Neural cell (in vitro differentiated cells): Measurements from ENCODE around the gene MIPOL1.

Experiments used
- EP300 ChIP-seq: fragments of 450-650 bp; conservative IDR thresholded peaks from 2 replicates; pipeline ENCODE4 v1.6.1; 2014; ENCODE audit warnings: antibody characterized with exemption, mild to moderate bottlenecking, moderate library complexity; ENCODE audit not compliant: poor library complexity, severe bottlenecking
- TF ChIP-seq, protein P1 (sequence below): IDR thresholded peaks from 2 replicates; pipeline ENCODE4 v1.6.1; 2012; ENCODE audit warnings: borderline replicate concordance

DNA sequence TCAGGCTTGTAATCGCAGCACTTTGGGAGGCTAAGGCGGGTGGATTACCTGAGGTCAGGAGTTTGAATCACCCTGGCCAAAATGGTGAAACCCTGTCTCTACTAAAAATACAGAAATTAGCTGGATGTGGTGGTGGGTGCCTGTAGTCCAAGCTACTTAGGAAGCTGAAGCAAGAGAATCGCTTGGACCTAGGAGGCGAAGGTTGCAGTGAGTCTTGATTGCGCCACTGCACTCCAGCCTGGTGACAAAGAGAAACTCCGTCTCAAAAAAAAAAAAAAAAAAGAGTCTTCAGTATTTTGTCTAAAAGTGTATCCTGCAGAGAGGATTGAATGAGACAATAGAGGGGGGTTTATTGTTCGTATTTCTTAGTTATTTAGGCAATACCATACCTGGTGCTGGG, 372.0 kb downstream of the MIPOL1 start:
- TF ChIP-seq, protein P1, sequence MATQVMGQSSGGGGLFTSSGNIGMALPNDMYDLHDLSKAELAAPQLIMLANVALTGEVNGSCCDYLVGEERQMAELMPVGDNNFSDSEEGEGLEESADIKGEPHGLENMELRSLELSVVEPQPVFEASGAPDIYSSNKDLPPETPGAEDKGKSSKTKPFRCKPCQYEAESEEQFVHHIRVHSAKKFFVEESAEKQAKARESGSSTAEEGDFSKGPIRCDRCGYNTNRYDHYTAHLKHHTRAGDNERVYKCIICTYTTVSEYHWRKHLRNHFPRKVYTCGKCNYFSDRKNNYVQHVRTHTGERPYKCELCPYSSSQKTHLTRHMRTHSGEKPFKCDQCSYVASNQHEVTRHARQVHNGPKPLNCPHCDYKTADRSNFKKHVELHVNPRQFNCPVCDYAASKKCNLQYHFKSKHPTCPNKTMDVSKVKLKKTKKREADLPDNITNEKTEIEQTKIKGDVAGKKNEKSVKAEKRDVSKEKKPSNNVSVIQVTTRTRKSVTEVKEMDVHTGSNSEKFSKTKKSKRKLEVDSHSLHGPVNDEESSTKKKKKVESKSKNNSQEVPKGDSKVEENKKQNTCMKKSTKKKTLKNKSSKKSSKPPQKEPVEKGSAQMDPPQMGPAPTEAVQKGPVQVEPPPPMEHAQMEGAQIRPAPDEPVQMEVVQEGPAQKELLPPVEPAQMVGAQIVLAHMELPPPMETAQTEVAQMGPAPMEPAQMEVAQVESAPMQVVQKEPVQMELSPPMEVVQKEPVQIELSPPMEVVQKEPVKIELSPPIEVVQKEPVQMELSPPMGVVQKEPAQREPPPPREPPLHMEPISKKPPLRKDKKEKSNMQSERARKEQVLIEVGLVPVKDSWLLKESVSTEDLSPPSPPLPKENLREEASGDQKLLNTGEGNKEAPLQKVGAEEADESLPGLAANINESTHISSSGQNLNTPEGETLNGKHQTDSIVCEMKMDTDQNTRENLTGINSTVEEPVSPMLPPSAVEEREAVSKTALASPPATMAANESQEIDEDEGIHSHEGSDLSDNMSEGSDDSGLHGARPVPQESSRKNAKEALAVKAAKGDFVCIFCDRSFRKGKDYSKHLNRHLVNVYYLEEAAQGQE = no peak
- no peak for TF ChIP-seq EP300
